IMR-90 (cell line): ENCODE data around the gene COPZ2.
"Not testable (repeated sequence)": the region's sequence is repeated elsewhere in the genome, so short reads cannot be mapped to it uniquely, and the experiment has no call there.

Source experiments
- CEBPB ChIP-seq: IDR thresholded peaks from 2 replicates; pipeline ENCODE4 v1.6.1; 2012; ENCODE audit warnings: low read depth, low read length, improper control_type of control experiment
- MAZ ChIP-seq: IDR thresholded peaks from 2 replicates; pipeline ENCODE4 v1.6.1; 2012; ENCODE audit warnings: low read depth, mild to moderate bottlenecking, low read length, improper control_type of control experiment, moderate library complexity, borderline replicate concordance
- NFE2L2 ChIP-seq: fragments of 150-350 bp; IDR thresholded peaks from 2 replicates; pipeline ENCODE4 v1.6.1; 2016; ENCODE audit warnings: low read depth, mild to moderate bottlenecking, low read length
- POLR2A ChIP-seq: IDR thresholded peaks from 2 replicates; pipeline ENCODE4 v1.6.1; 2012; ENCODE audit warnings: mild to moderate bottlenecking, low read depth, low read length
- RAD21 ChIP-seq: IDR thresholded peaks from 2 replicates; pipeline ENCODE4 v1.6.1; 2012; ENCODE audit warnings: low read length, improper control_type of control experiment
- RCOR1 ChIP-seq: IDR thresholded peaks from 2 replicates; pipeline ENCODE4 v1.6.1; 2012; ENCODE audit warnings: mild to moderate bottlenecking, low read length, improper control_type of control experiment; ENCODE audit not compliant: insufficient replicate concordance
- SMC3 ChIP-seq: fragments of 150-350 bp; IDR thresholded peaks from 2 replicates; pipeline ENCODE4 v1.6.1; 2016; ENCODE audit warnings: low read depth, mild to moderate bottlenecking, antibody characterized with exemption, low read length, moderate library complexity
- TF ChIP-seq, protein P1 (sequence below): fragments of 150-350 bp; IDR thresholded peaks from 2 replicates; pipeline ENCODE4 v1.6.1; 2017; ENCODE audit warnings: mild to moderate bottlenecking, antibody characterized with exemption, low read length, low read depth
- TF ChIP-seq, protein P2 (sequence below): conservative IDR thresholded peaks from 2 replicates; pipeline ENCODE4 v1.5.1; 2012; ENCODE audit warnings: mild to moderate bottlenecking, low read depth, low read length, improper control_type of control experiment

DNA sequence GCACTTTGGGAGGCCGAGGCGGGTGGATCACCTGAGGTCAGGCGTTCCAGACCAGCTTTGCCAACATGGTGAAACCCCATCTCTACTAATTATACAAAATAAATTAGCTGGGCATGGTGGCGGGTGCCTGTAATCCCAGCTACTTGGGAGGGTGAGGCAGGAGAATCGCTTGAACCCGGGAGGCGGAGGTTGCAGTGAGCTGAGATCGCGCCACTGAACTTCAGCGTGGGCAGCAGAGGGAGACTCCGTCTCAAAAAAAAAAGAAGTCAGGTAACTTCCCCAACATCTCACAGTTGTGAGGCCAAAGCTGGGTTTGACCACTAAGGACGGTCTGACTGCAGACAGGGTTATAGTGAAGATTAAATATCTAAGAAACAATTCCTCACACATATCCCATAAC lies 2.9 kb downstream of the COPZ2 start:
- TF ChIP-seq, protein P1, sequence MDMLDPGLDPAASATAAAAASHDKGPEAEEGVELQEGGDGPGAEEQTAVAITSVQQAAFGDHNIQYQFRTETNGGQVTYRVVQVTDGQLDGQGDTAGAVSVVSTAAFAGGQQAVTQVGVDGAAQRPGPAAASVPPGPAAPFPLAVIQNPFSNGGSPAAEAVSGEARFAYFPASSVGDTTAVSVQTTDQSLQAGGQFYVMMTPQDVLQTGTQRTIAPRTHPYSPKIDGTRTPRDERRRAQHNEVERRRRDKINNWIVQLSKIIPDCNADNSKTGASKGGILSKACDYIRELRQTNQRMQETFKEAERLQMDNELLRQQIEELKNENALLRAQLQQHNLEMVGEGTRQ: not testable (repeated sequence)
- TF ChIP-seq, protein P2, sequence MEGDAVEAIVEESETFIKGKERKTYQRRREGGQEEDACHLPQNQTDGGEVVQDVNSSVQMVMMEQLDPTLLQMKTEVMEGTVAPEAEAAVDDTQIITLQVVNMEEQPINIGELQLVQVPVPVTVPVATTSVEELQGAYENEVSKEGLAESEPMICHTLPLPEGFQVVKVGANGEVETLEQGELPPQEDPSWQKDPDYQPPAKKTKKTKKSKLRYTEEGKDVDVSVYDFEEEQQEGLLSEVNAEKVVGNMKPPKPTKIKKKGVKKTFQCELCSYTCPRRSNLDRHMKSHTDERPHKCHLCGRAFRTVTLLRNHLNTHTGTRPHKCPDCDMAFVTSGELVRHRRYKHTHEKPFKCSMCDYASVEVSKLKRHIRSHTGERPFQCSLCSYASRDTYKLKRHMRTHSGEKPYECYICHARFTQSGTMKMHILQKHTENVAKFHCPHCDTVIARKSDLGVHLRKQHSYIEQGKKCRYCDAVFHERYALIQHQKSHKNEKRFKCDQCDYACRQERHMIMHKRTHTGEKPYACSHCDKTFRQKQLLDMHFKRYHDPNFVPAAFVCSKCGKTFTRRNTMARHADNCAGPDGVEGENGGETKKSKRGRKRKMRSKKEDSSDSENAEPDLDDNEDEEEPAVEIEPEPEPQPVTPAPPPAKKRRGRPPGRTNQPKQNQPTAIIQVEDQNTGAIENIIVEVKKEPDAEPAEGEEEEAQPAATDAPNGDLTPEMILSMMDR: not testable (repeated sequence)
- TF ChIP-seq SMC3, MAZ, NFE2L2, RAD21, CEBPB, POLR2A, RCOR1: not testable (repeated sequence)
